ENCODE measurements around the gene RELB. TPM values are rescaled to one million over a fixed set of nuclear protein-coding genes. Genes with fewer than 3 reads are reported as not detected.
A peak's percentile ranks its signal among the peaks of the same experiment; 100 is the strongest.

The RELB gene
- total and polyA plus RNA-seq, 9 of the 15 experiments (the other 6 are each of a cell fraction or from before 2014, with no cell fraction given) = 0.15 to 1.1 (median 0.28) TPM; not detected in 2

DNA sequence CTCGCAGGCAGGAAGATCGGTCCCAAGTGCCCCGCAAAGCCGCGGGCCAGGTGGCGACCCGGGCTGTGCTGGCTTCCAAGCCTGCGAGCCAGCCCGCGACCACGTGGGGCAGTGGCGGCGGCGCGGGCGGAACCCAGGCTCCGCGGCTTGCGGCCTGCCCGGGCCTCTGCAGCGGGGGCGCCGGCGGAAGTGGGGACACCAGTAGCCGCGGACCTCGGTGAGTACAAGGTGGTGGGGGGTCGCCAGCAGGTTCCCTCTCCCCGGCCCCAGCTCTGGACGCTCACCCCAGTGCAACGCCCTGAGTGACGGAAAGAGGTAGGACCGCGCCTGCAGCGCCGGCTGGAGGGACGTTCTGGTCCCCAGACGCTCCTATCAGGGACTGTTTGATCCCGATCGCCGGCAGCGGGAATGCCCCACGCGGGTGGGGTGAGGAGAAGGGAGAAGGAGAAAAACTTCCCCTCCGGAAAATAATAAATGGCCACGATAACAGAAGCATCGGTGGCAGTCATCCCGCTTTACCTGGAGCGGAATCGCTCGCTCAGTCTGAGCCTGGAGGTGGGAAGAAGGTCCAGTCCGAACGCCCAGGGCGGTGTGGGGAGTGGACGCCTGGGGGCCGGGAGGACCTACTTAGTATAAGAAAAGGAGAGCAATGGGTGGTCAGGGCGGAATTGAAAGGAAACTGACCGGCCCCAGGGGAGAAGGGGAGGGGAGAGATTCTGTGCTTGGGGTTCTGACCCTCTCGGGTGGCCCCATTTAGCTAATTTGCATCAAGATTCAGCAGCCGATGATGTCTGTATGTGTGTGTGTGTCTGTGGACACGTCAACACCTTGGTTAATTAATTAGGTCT is 78.0 kb downstream of the RELB start, which contains the start of gene GEMIN7 (continued):
- peak; percentile 69 for TF ChIP-seq NR1H2 (CRISPR knock-in tag; IDR thresholded peaks at IDR 0.05)
- TF ChIP-seq ELF4 (CRISPR knock-in tag; IDR thresholded peaks at IDR 0.05) = no peak
- TF ChIP-seq THRAP3 (IDR thresholded peaks at IDR 0.05; ENCODE audit: borderline replicate concordance) = no peak
- TF ChIP-seq, protein P1, sequence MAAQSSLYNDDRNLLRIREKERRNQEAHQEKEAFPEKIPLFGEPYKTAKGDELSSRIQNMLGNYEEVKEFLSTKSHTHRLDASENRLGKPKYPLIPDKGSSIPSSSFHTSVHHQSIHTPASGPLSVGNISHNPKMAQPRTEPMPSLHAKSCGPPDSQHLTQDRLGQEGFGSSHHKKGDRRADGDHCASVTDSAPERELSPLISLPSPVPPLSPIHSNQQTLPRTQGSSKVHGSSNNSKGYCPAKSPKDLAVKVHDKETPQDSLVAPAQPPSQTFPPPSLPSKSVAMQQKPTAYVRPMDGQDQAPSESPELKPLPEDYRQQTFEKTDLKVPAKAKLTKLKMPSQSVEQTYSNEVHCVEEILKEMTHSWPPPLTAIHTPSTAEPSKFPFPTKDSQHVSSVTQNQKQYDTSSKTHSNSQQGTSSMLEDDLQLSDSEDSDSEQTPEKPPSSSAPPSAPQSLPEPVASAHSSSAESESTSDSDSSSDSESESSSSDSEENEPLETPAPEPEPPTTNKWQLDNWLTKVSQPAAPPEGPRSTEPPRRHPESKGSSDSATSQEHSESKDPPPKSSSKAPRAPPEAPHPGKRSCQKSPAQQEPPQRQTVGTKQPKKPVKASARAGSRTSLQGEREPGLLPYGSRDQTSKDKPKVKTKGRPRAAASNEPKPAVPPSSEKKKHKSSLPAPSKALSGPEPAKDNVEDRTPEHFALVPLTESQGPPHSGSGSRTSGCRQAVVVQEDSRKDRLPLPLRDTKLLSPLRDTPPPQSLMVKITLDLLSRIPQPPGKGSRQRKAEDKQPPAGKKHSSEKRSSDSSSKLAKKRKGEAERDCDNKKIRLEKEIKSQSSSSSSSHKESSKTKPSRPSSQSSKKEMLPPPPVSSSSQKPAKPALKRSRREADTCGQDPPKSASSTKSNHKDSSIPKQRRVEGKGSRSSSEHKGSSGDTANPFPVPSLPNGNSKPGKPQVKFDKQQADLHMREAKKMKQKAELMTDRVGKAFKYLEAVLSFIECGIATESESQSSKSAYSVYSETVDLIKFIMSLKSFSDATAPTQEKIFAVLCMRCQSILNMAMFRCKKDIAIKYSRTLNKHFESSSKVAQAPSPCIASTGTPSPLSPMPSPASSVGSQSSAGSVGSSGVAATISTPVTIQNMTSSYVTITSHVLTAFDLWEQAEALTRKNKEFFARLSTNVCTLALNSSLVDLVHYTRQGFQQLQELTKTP (IDR thresholded peaks at IDR 0.05; ENCODE audit: low read depth in 1 of 2, partially characterized antibody in 2 of 2) = no peak
- peak; percentile 40; the same call in 1 of the 2 replicates for TF ChIP-seq ZNF263 (CRISPR knock-in tag; IDR thresholded peaks at IDR 0.05; ENCODE audit: borderline replicate concordance)
- no peak for TF ChIP-seq CHCHD3 (CRISPR knock-in tag; IDR thresholded peaks at IDR 0.05)
- peak; percentile 69 for TF ChIP-seq POLR2B (IDR thresholded peaks at IDR 0.05; ENCODE audit: low read depth, partially characterized antibody)
- TF ChIP-seq ZC3H4 (CRISPR knock-in tag; IDR thresholded peaks at IDR 0.05; ENCODE audit: borderline replicate concordance) = peak; percentile 82; the same call in 1 of the 2 replicates
- no peak for TF ChIP-seq SRSF9 (IDR thresholded peaks at IDR 0.05; ENCODE audit: borderline replicate concordance, low read depth, low read length)
- TF ChIP-seq, protein P2, sequence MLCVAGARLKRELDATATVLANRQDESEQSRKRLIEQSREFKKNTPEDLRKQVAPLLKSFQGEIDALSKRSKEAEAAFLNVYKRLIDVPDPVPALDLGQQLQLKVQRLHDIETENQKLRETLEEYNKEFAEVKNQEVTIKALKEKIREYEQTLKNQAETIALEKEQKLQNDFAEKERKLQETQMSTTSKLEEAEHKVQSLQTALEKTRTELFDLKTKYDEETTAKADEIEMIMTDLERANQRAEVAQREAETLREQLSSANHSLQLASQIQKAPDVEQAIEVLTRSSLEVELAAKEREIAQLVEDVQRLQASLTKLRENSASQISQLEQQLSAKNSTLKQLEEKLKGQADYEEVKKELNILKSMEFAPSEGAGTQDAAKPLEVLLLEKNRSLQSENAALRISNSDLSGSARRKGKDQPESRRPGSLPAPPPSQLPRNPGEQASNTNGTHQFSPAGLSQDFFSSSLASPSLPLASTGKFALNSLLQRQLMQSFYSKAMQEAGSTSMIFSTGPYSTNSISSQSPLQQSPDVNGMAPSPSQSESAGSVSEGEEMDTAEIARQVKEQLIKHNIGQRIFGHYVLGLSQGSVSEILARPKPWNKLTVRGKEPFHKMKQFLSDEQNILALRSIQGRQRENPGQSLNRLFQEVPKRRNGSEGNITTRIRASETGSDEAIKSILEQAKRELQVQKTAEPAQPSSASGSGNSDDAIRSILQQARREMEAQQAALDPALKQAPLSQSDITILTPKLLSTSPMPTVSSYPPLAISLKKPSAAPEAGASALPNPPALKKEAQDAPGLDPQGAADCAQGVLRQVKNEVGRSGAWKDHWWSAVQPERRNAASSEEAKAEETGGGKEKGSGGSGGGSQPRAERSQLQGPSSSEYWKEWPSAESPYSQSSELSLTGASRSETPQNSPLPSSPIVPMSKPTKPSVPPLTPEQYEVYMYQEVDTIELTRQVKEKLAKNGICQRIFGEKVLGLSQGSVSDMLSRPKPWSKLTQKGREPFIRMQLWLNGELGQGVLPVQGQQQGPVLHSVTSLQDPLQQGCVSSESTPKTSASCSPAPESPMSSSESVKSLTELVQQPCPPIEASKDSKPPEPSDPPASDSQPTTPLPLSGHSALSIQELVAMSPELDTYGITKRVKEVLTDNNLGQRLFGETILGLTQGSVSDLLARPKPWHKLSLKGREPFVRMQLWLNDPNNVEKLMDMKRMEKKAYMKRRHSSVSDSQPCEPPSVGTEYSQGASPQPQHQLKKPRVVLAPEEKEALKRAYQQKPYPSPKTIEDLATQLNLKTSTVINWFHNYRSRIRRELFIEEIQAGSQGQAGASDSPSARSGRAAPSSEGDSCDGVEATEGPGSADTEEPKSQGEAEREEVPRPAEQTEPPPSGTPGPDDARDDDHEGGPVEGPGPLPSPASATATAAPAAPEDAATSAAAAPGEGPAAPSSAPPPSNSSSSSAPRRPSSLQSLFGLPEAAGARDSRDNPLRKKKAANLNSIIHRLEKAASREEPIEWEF (CRISPR knock-in tag; IDR thresholded peaks at IDR 0.05) = no peak
- TF ChIP-seq ZNF551 (CRISPR knock-in tag; IDR thresholded peaks at IDR 0.05) = no peak
- no peak for TF ChIP-seq ARID1B (IDR thresholded peaks at IDR 0.05)
- TF ChIP-seq SMARCA4 (IDR thresholded peaks at IDR 0.05) = no peak
- TF ChIP-seq, protein P3, sequence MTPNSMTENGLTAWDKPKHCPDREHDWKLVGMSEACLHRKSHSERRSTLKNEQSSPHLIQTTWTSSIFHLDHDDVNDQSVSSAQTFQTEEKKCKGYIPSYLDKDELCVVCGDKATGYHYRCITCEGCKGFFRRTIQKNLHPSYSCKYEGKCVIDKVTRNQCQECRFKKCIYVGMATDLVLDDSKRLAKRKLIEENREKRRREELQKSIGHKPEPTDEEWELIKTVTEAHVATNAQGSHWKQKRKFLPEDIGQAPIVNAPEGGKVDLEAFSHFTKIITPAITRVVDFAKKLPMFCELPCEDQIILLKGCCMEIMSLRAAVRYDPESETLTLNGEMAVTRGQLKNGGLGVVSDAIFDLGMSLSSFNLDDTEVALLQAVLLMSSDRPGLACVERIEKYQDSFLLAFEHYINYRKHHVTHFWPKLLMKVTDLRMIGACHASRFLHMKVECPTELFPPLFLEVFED (CRISPR knock-in tag; conservative IDR thresholded peaks at IDR 0.05) = no peak
- TF ChIP-seq FOXA1 (IDR thresholded peaks at IDR 0.05; ENCODE audit: borderline replicate concordance) = no peak
- TF ChIP-seq NFIC (IDR thresholded peaks at IDR 0.05) = peak; percentile 36
- TF ChIP-seq ZBED1 (IDR thresholded peaks at IDR 0.05) = no peak
- 0 out of 2 replicates have a peak, but pooled peaks have one; percentile 22 for TF ChIP-seq NCOA6 (IDR thresholded peaks at IDR 0.05)
- TF ChIP-seq PHF21A (IDR thresholded peaks at IDR 0.05; ENCODE audit: borderline replicate concordance, low read depth) = no peak

Data from K562 (cell line).